ENCODE measurements around the gene MUC22.
"Not testable (repeated sequence)": the region's sequence is repeated elsewhere in the genome, so short reads cannot be mapped to it uniquely, and the experiment has no call there.

The MUC22 gene

DNA sequence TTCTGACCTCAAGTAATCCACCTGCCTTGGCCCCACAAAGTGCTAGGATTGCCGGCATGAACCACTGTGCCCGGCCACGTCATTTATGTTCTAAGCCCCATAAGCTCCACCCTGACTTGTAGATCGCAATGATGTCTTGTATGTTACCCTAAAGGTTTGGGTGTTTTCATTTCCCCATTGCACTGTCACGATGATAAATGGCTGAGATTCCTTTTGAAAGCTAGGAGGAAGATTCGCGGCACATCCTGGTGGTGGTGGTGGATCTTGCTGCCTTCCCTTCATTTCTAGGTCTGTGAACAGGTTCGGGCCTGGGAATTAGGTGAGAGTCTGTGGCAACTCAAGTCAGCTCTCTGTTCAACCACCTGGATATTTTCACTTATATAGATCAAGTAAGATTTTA lies 28.3 kb downstream of the MUC22 start:
- DNase-seq (ENCODE audit: low spot score): no peak

GRCh38 chr6:31040801-31041200 lies 30.5 kb downstream of the MUC22 start:
- no peak for DNase-seq (ENCODE audit: low spot score)

DNA sequence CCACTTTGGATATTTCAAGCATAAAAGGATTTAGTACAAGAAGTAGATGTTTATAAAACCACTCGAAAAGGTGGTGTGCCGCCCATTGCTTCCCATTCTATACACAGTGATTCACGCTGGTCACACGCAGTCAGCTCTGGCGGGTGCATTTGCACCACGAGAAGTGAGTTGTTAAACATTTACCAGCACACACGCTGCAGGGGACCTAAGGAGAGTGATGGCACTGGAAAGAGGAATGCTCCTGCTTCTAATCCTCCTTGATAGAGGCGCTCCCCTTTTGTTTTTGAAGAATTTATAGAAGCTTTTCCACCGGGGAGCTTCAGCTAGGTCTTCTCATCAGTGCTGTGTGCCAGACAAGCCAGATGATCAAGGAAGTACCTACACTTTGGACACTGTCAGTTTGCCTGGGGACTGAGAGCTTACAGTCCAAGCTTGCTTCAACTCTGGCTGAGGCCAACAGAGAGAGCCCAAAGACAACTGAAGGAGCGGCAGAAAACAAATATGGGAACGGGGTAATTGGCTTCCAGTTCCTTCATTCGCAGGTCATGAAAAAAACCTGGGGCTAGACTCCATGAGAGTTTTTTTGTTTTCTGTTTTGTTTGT lies 31.2 kb downstream of the MUC22 start:
- DNase-seq (ENCODE audit: low spot score): no peak

DNA sequence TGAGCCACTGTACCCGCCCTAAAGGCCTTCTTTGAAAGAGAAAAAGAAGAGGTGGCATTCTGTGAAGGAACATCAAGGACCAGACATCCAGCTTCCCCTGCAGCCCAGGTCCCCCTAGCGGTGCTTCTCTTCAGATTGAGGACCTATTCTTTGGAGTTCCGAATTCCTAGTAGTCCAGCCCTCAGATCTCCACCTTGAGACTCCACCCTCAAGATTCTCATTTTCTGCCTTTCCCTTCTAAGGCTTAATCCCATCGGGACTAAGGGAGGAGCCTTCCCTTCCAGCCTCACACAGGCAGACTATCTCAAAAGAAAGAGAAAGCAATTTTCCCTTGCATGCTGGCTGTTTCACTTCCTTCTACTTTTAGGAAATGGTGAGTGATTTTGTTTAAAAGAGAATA lies 32.5 kb downstream of the MUC22 start:
- DNase-seq (ENCODE audit: low spot score): no peak

DNA sequence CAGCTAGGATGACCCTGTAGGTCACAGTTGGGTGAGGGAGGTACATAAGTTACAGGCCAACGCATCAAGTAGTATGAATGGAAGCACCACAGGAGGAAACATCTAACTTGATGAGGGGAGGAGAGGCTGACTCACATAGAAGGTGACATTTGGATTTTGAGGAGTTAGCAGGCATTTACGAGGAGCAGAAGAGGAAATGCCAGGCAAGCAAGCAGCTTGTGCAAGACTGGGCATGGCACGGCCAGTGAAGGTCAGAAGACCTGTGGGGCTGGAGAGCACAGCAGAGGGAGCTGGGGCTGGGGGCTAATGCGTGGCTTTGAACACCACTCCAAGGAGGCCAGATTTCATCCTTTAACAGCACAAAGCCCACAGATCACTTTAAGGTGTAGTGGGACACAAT lies 37.8 kb downstream of the MUC22 start:
- DNase-seq (ENCODE audit: low spot score): no peak

DNA sequence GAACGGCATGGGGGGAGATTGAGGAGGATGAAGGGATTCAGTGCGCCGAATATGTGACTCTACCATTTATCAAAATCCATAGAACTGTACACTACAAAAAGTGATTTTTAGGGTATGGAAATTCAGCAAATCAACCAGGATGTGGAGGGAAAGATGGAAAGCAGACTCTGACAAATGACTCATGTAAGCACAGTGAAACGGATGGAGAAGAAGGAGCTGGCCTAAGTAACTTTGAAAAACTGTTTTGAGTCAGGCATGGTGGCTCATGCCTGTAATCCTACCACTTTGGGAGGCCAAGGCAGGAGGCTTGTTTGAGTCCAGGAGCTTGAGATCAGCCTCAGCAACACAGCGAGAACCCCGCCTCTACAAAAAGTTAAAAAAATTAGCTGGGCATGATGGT lies 39.2 kb downstream of the MUC22 start:
- no peak for DNase-seq (ENCODE audit: low spot score)

GRCh38 chr6:31053187-31053586 lies 42.9 kb downstream of the MUC22 start:
- DNase-seq (ENCODE audit: low spot score): not testable (repeated sequence)

- DNase-seq (ENCODE audit: low spot score): no peak
Measured at GRCh38 chr6:31053873-31054272, 43.6 kb downstream of the MUC22 start.

DNA sequence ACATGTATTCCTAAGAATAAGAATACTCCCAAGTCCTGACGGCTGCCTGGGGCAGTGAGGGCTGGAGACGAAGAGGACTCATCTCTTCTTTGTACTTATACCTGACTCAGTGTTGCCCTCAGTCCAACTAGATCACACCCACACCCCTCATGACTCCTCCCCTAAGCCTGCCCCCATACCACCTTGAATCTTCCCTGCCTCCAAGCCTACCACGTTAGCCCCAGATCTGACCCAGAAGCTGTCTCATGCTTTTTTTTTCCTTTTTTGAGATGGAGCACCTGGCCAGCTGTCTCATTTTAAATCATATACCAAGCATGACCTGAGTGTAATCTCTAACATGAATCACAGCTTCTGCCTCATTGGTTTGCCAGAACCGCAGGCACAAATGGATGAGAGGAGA lies 45.2 kb downstream of the MUC22 start:
- DNase-seq (ENCODE audit: low spot score): no peak

GRCh38 chr6:31057426-31058003 lies 47.2 kb downstream of the MUC22 start:
- DNase-seq (ENCODE audit: low spot score): no peak

DNA sequence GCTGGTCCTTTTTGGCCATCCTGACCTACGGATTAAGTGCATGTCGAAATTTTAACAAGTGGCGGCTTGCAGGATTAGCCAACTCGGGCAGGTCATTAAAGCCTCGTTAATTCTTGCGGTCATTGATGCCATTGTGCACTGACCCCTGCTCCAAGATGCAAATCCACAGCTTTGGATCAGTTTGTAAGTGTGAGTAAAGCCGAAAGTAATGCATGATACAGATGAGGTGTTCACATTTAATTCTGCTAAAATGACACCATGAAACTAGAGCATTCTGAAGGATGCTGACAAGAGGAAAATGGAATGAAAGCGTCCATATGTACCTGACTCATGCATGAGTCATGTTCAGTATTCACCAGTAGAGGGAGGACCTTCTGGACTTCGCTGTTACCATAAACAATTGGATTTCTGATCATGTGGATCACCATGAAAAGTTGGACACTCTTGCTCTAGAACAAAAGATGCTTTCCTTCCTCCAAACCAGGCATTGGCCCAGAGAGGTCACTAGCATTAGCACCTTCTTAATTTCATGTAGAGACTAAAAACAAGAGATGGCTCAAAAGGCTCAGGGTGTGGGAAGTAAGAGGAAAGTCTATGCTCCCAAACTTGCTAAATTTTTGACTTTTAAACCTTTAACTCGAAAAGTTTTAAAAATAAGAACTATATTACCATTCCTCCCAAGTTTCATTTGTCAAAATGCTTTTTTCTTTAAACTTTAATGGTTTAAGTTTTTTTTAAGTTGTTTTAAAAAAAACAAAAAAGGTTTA lies 48.0 kb downstream of the MUC22 start:
- peak; percentile 8 for DNase-seq (ENCODE audit: low spot score)

DNA sequence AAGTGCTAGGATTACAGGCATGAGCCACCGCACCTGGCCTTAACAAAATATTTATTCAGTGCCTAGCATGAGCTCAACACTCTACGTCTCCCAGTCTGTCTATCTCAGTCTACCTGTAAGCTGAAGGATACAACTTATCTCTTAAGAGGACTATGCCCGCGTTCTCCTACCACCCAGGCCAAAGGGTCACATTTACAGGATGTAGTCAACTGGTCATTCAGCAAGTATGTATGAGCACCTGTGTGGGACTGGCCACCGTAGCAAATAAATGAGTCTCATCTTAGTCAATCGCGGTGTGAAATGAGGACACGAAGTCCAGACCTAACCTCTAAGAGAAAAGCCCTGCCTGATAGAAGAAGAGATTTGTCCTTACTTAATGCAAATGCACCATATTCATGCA lies 49.9 kb downstream of the MUC22 start:
- no peak for DNase-seq (ENCODE audit: low spot score)

DNA sequence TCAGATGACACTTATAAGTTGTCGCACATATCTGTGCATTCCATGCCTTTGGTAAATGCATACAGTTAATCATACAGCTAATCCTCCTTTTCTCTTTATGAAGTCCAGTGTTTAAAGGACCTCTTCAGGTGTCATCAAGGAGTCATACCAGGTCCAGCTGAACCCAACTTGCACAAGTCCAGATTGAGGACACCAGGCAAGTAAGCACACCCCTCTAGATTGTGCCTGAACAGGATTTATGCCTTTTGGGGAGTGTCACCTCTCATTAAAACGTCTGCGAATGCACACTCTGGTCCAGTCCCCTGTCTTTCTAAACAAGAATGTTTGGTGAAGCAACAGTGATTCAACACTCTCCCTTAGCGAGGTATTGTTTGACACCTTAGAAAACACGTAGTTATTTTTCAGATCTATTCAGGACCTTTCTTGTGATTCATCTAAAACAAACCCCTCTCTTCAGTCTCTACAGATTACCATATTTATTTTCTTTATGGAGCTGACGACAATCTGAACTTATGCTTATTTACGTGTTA lies 53.7 kb downstream of the MUC22 start:
- DNase-seq (ENCODE audit: low spot score): no peak

GRCh38 chr6:31065556-31065955 lies 55.3 kb downstream of the MUC22 start:
- DNase-seq (ENCODE audit: low spot score): no peak

GRCh38 chr6:31067028-31067427 lies 56.8 kb downstream of the MUC22 start:
- not testable (repeated sequence) for DNase-seq (ENCODE audit: low spot score)

DNA sequence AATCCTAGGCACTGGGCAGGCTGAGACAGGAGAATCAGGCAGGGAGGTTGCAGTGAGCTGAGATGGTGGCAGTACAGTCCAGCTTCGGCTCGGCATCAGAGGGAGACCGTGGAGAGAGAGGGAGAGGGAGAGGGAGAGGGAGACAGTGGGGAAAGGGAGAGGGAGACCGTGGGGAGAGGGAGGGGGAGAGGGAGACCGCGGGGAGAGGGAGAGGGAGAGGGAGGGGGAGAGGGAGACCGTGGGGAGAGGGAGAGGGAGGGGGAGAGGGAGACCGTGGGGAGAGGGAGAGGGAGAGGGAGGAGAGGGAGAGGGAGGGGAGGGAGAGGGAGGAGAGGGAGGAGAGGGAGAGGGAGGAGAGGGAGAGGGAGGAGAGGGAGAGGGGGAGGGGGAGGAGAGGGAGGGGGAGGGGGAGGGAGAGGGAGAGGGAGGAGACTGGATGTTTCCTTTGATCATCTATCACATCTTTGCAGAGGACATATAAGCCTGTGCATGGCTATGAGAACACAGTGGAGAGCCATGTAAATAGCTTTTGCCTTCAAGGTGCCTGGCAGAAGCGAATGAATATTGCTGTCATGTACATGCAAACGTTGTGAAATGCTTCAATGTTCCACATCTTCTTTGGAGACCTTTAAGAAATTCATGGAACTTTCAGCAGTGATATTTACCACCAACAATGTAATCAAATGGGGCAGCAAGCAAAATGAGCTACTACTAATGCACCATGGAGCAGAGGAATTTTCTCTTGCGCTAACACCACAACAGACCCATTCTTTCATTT lies 57.8 kb downstream of the MUC22 start:
- DNase-seq (ENCODE audit: low spot score): not testable (repeated sequence)

DNA sequence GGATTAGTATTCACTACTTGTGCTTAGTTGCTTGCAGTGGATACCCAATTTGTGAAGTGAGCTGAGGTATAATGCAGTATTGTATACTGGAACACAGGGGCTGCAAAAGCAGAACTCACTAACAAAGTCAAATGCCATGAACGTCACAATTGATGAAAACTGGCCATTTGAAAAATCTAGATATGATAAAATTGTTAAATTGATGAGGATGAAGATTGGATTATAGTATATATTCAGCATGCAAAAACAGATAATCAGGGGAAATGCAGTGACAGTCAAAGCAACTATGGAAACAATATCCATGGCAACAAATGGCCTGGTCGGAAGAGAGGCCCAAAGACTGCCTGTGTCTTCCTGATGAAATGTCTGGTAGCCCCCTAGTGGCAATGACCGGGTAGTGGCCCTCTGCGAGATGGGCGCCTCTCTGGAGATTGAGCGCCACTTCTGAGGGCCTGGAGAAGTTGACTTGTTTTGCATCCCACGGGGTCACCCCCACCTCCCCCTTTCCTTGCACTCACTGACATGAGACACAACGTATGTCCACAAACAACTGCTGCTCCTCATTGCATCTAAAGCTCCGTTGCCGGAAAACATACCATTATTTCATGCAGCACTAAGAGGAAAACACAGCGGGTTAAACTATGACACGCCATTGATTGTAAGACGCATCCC lies 58.5 kb downstream of the MUC22 start:
- peak; percentile 66 for DNase-seq (ENCODE audit: low spot score)

- DNase-seq (ENCODE audit: low spot score): no peak
Measured at GRCh38 chr6:31070711-31071197, 60.5 kb downstream of the MUC22 start.

- DNase-seq (ENCODE audit: low spot score): no peak
Measured at GRCh38 chr6:31074401-31074800, 64.1 kb downstream of the MUC22 start.

DNA sequence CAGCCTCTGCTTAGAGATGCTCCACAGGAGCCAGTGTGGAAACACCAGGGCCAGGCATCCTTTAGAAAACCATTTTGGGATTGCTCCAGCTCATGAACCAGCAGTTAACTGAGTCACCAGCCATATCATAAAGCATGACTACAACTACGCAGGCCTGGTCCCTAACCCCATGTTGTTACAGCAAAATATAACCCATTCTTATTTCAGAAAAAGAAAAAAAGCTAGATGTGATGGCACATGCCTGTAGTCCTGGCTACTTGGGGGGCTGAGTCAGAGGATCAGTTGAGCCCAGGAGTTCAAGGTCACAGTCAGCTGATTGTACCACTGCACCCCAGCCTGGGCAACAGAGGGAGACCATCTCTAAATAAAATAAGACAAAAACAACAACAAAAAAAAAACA lies 65.3 kb downstream of the MUC22 start:
- no peak for DNase-seq (ENCODE audit: low spot score)

- no peak for DNase-seq (ENCODE audit: low spot score)
Measured at GRCh38 chr6:31076611-31077010, 66.3 kb downstream of the MUC22 start.

Measured in hematopoietic multipotent progenitor cell treated with erythropoietin and hydrocortisone succinate and interleukin-3 and kit ligand, for 15 days (in vitro differentiated cells).